ENCODE measurements around the gene S100Z.

DNA sequence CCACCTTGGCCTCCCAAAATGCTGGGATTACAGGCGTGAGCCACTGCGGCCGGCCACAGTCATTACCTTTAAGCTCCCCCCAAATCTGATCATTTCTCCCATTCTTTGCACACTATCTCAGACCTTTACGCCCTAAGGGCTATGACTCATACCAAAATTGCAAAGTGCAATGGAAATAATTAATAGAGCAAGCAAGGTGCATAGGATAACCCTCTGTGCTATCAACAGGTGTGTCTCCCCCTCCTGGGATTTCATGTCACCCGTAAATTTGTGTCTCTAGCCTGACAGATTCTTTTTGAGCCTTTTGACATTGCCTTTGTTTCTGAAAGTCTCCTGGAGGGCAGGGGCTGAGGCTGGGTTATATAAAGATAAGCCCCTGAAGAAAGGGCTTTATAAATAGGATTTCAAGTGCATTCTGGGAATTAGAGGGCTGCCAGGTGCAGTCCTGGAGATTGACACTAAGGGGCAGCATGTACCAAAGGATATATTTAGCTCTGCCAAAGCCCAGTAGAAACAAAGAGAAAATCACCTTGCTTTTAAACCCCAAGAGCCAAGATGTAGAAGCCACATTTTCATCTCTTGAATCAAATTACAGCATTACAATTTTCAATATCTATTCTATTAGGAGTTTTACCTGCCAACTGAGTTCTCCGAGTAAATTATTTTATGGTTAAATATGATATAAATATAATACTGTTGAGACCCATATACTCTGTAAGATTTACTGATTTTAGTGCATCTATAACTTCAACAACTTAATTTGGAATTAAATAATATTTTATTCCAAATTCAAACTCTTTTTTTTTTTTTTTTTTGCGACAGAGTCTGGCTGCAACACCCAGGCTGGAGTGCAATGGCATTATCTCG, 18.2 kb downstream of the S100Z start:
- TF ChIP-seq CTCF (IDR thresholded peaks at IDR 0.05) (peak; percentile 42 to 80 (median 68)), POLR2A (IDR thresholded peaks at IDR 0.05) (no peak)
